Measurements from ENCODE around the gene MAPK4.
A peak's percentile ranks its signal among the peaks of the same experiment; 100 is the strongest.

MAPK4 gene

GRCh38 chr18:50751947-50752346 lies 192.1 kb downstream of the MAPK4 start (continued):
- TF ChIP-seq ATF2 (tag by site-specific recombination; IDR thresholded peaks at IDR 0.05; ENCODE audit: low read depth) (peak; percentile 51; the same call in 1 of the 2 replicates), SP7 (tag by site-specific recombination; IDR thresholded peaks at IDR 0.05) (no peak), ELK4 (IDR thresholded peaks at IDR 0.05; ENCODE audit: borderline replicate concordance, low read depth, low read length) (no peak), GLIS1 (tag by site-specific recombination; IDR thresholded peaks at IDR 0.05) (peak; percentile 21; the same call in 1 of the 2 replicates), ZNF398 (tag by site-specific recombination; IDR thresholded peaks at IDR 0.05) (peak; percentile 95), ZNF692 (tag by site-specific recombination; IDR thresholded peaks at IDR 0.05) (peak; percentile 70; the same call in 1 of the 2 replicates), MYNN (tag by site-specific recombination; IDR thresholded peaks at IDR 0.05; ENCODE audit: borderline replicate concordance) (no peak), HOXD13 (CRISPR knock-in tag; IDR thresholded peaks at IDR 0.05; ENCODE audit: borderline replicate concordance) (no peak), ZNF449 (tag by site-specific recombination; IDR thresholded peaks at IDR 0.05) (no peak), ZNF221 (tag by site-specific recombination; IDR thresholded peaks at IDR 0.05; ENCODE audit: borderline replicate concordance) (no peak), ZBTB1 (tag by site-specific recombination; IDR thresholded peaks at IDR 0.05) (no peak), ZNF776 (tag by site-specific recombination; IDR thresholded peaks at IDR 0.05; ENCODE audit: borderline replicate concordance) (no peak), ZFHX2 (tag by site-specific recombination; conservative IDR thresholded peaks at IDR 0.05) (peak; percentile 22; the same call in 1 of the 2 replicates), ZNF133 (tag by site-specific recombination; IDR thresholded peaks at IDR 0.05) (no peak)

GRCh38 chr18:50753311-50753710 lies 193.4 kb downstream of the MAPK4 start:
- CTCF ChIA-PET, result no interaction called here
- TF ChIP-seq ZEB2 (tag by site-specific recombination; IDR thresholded peaks at IDR 0.05), result no peak

GRCh38 chr18:50754297-50754696 lies 194.4 kb downstream of the MAPK4 start:
- H3K9me3 ChIP-seq (ENCODE audit: control insufficient read depth, insufficient read depth, low read depth, low read length), result no peaks in the 10 kb centered on the region
- H3K4me3 ChIP-seq (ENCODE audit: low read depth, low read length), result no peak overlapping the region
- no peak for TF ChIP-seq ZEB2 (tag by site-specific recombination; IDR thresholded peaks at IDR 0.05)
- no peak for TF ChIP-seq ZNF837 (tag by site-specific recombination; IDR thresholded peaks at IDR 0.05)
- TF ChIP-seq ZNF350 (tag by site-specific recombination; IDR thresholded peaks at IDR 0.05), result peak; percentile 81
- no peak for TF ChIP-seq SETDB1 (IDR thresholded peaks at IDR 0.05; ENCODE audit: insufficient read length, low read length)
- TF ChIP-seq REPIN1 (tag by site-specific recombination; IDR thresholded peaks at IDR 0.05; ENCODE audit: low read depth), result no peak
- no peak overlapping the region for H3K27ac ChIP-seq (ENCODE audit: extremely low read depth, low read depth, low read length)
- CTCF ChIA-PET, result no interaction called here
- POLR2A ChIA-PET, result no interaction called here
- H3K4me1 ChIP-seq (ENCODE audit: control insufficient read depth, insufficient read depth, low read length), result 0 out of 2 replicates have a peak, but pooled peaks cover under 1% of the 10 kb centered on the region
- H3K36me3 ChIP-seq (ENCODE audit: control insufficient read depth in 2 of 2, insufficient read depth in 1 of 2, low read length in 2 of 2), result no peaks in the 10 kb centered on the region

More at GRCh38 chr18:50753311-50753710, 193.4 kb downstream of the MAPK4 start:
- H3K4me3 ChIP-seq (ENCODE audit: low read depth, low read length), result no peak overlapping the region
- no peaks in the 10 kb centered on the region for H3K36me3 ChIP-seq (ENCODE audit: control insufficient read depth in 2 of 2, insufficient read depth in 1 of 2, low read length in 2 of 2)
- no peak overlapping the region for H3K27ac ChIP-seq (ENCODE audit: extremely low read depth, low read depth, low read length)
- H3K9me3 ChIP-seq (ENCODE audit: control insufficient read depth, insufficient read depth, low read depth, low read length), result no peaks in the 10 kb centered on the region
- H3K4me1 ChIP-seq (ENCODE audit: control insufficient read depth, insufficient read depth, low read length), result peaks cover 2% of the 10 kb centered on the region; the same call in 1 of the 2 replicates
- POLR2A ChIA-PET, result no interaction called here

Measured in HEK293 (cell line).